Daoy (cell line): ENCODE measurements around the gene LGI1. TPM values are rescaled to one million over a fixed set of nuclear protein-coding genes. Genes with fewer than 3 reads are reported as not detected.

ENCODE experiments used
- total RNA-seq: library from RNA; depleted of rRNA; stranded (reverse); fragments of >200 nt; shearing (Covaris generic); gene quantifications from 2 replicates; pipeline ENCODE4 v1.2.3, GENCODE V29; 2014; rRNA removed

Gene LGI1
- total RNA-seq, 1 experiment from 2014 or later: not detected

Other genes starting within 250 kb of the LGI1 start
- gene FFAR4, start 191.3 kb upstream of the LGI1 start, total RNA-seq: not detected in 2 replicates
- gene RBP4, start 156.7 kb upstream of the LGI1 start, total RNA-seq: not detected in 2 replicates
- not detected in 2 replicates for gene PDE6C, start 145.4 kb upstream of the LGI1 start, total RNA-seq
- 2.5 and 3.2 TPM in 2 replicates for gene FRA10AC1, start 55.3 kb upstream of the LGI1 start, total RNA-seq
- gene SLC35G1, start 136.0 kb downstream of the LGI1 start, total RNA-seq: 8.5 and 10.3 TPM in 2 replicates
- 1.6 and 2.5 TPM in 2 replicates for gene PLCE1, start 236.0 kb downstream of the LGI1 start, total RNA-seq